ENCODE measurements around the gene TRAPPC8. TPM values are rescaled to one million over a fixed set of nuclear protein-coding genes. Genes with fewer than 3 reads are reported as not detected.

Gene TRAPPC8
- total RNA-seq, 4 donors from 2014 or later, result 43.3 to 54.6 (median 50.5) TPM

- WGBS, 2 donors, result 80 to 83% methylated on average over 2 of the region's 2 CpGs
- intact Hi-C loops (cut with DNase I; ENCODE audit: low total_unique reads), result no loop called here
- H3K4me3 ChIP-seq (ENCODE audit: low read depth, poor library complexity, severe bottlenecking), result no peak overlapping the region
- no peak for DNase-seq (ENCODE audit: low spot score in 2 of 2)
- TF ChIP-seq CTCF (IDR thresholded peaks at IDR 0.05) (no peak), POLR2A (IDR thresholded peaks at IDR 0.05) (no peak)
Measured at GRCh38 chr18:31795747-31796146, 147.2 kb downstream of the TRAPPC8 start.

- TF ChIP-seq POLR2A (IDR thresholded peaks at IDR 0.05) (no peak), CTCF (IDR thresholded peaks at IDR 0.05) (no peak)
- DNase-seq (ENCODE audit: low spot score in 2 of 2), result no peak
Measured at GRCh38 chr18:31793531-31793930, 149.4 kb downstream of the TRAPPC8 start.

GRCh38 chr18:31792580-31792911 is 150.4 kb downstream of the TRAPPC8 start:
- no peak overlapping the region for H3K4me3 ChIP-seq (ENCODE audit: low read depth, poor library complexity, severe bottlenecking)
- TF ChIP-seq CTCF (IDR thresholded peaks at IDR 0.05) (no peak), POLR2A (IDR thresholded peaks at IDR 0.05) (no peak)
- DNase-seq (ENCODE audit: low spot score in 2 of 2), result no peak
- intact Hi-C loops (cut with DNase I; ENCODE audit: low total_unique reads), result no loop called here
- WGBS, 2 donors, result 94 to 96% methylated on average over 2 of the region's 2 CpGs

More at GRCh38 chr18:31793531-31793930, 149.4 kb downstream of the TRAPPC8 start:
- H3K4me3 ChIP-seq (ENCODE audit: low read depth, poor library complexity, severe bottlenecking), result no peak overlapping the region
- intact Hi-C loops (cut with DNase I; ENCODE audit: low total_unique reads), result no loop called here

GRCh38 chr18:31791817-31792579 is 150.9 kb downstream of the TRAPPC8 start:
- 79 to 84% methylated on average over 6 of the region's 6 CpGs for WGBS, 2 donors
- TF ChIP-seq POLR2A (IDR thresholded peaks at IDR 0.05), result no peak
- TF ChIP-seq CTCF (IDR thresholded peaks at IDR 0.05), result no peak
- intact Hi-C loops (cut with DNase I; ENCODE audit: low total_unique reads), result no loop called here
- no peak overlapping the region for H3K4me3 ChIP-seq (ENCODE audit: low read depth, poor library complexity, severe bottlenecking)
- no peak for DNase-seq (ENCODE audit: low spot score in 2 of 2)

- no peak overlapping the region for H3K4me3 ChIP-seq (ENCODE audit: low read depth, poor library complexity, severe bottlenecking)
- 74 to 79% methylated on average over 10 of the region's 10 CpGs for whole genome bisulfite sequencing, 2 donors
- TF ChIP-seq CTCF (IDR thresholded peaks at IDR 0.05), result no peak
- TF ChIP-seq POLR2A (IDR thresholded peaks at IDR 0.05), result no peak
- DNase-seq (ENCODE audit: low spot score in 2 of 2), result no peak
- intact Hi-C loops (cut with DNase I; ENCODE audit: low total_unique reads), result no loop called here
Measured at GRCh38 chr18:31789409-31789808, 153.5 kb downstream of the TRAPPC8 start.

GRCh38 chr18:31783059-31783458 is 159.9 kb downstream of the TRAPPC8 start:
- 70 to 76% methylated on average over 3 of the region's 3 CpGs for WGBS, 2 donors

More at GRCh38 chr18:31783059-31783458, 159.9 kb downstream of the TRAPPC8 start:
- intact Hi-C loops (cut with DNase I; ENCODE audit: low total_unique reads), result no loop called here
- H3K4me3 ChIP-seq (ENCODE audit: low read depth, poor library complexity, severe bottlenecking), result no peak overlapping the region
- TF ChIP-seq POLR2A (IDR thresholded peaks at IDR 0.05) (no peak), CTCF (IDR thresholded peaks at IDR 0.05) (no peak)
- DNase-seq (ENCODE audit: low spot score in 2 of 2), result no peak

Data from lower leg skin (tissue), 4 donors.